ENCODE results near the gene LPAR6. TPM values are rescaled to one million over a fixed set of nuclear protein-coding genes. Genes with fewer than 3 reads are reported as not detected.

The LPAR6 gene
- total and polyA plus RNA-seq, 2 donors (not counting 1 experiment from before 2014, with no cell fraction given) = 0.55 to 1.0 TPM

DNA sequence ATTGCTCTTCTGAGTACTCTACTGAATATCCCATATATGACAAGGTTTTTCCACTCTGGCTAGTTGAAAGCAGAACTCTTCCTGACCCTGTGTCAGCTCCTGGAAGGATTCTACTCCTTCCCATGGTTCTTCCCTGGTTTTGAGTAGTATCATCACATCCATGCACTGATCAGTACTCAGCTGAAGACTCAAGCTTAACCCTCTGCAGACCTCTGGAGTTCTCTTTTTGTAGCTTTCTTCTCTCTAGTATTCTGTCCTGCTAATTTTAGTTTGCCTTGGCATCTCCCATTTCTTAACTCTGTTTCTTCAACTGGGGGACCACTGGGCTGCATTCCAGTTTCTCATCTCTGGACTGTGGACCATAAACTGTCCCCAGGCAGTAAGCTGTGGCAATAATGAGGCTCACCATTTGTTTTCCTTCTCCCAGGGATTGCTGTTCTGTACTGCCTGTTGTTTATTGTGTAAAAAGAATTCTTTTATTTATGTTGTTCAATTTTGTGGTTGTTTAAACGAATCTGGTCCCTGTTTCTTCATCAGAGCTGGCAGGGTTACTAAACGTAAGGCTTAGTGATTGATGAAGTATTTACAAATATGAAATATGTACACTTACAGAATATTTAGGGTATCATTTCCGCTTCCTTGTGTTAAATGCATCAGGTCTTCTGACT is 19.7 kb downstream of the LPAR6 start:
- TF ChIP-seq EZH2 (IDR thresholded peaks at IDR 0.05; ENCODE audit: borderline replicate concordance, insufficient read depth, low read depth, low read length, poor library complexity, severe bottlenecking) = no peak
- TF ChIP-seq CTCF (IDR thresholded peaks at IDR 0.05) = no peak
- Histone ChIP-seq H3K27me3 (replicated peaks in 1 of 4; ENCODE audit: control extremely low read depth in 1 of 4, control insufficient read depth in 3 of 4, insufficient read depth in 4 of 4, low read length in 3 of 4) (no peaks in the 10 kb centered on the region), H2AFZ (ENCODE audit: insufficient read depth, low read depth, low read length, poor library complexity, severe bottlenecking) (no peak overlapping the region), H4K20me1 (ENCODE audit: control insufficient read depth, insufficient read depth, low read length, poor library complexity, severe bottlenecking) (peaks cover 13% of the 10 kb centered on the region), H3K36me3 (replicated peaks in 1 of 2; ENCODE audit: control extremely low read depth in 1 of 2, control insufficient read depth in 1 of 2, extremely low read depth in 1 of 2, insufficient read depth in 2 of 2, low read length in 1 of 2) (peaks cover 10 to 34% of the 10 kb centered on the region in 2 experiments), H3K4me1 (ENCODE audit: control insufficient read depth in 2 of 2, insufficient read depth in 2 of 2, low read length in 2 of 2) (no peaks in the 10 kb centered on the region), H3K4me2 (replicated peaks; ENCODE audit: low read depth, low read length, poor library complexity, severe bottlenecking) (no peak overlapping the region), H3K27ac (ENCODE audit: low read length in 2 of 2) (no peak overlapping the region), H3K9me3 (ENCODE audit: control extremely low read depth in 1 of 3, control insufficient read depth in 2 of 3, insufficient read depth in 1 of 3, low read length in 2 of 3) (peaks cover 3 to 17% (median 4%) of the 10 kb centered on the region in 3 donors), H3K79me2 (ENCODE audit: control insufficient read depth, insufficient read depth, low read length) (peaks cover 3% of the 10 kb centered on the region), H3K4me3 (ENCODE audit: control extremely low read depth in 1 of 5, extremely low read depth in 1 of 5, insufficient read depth in 1 of 5, low read depth in 2 of 5, low read length in 4 of 5) (no peak overlapping the region), H3K9ac (ENCODE audit: low read length) (no peak overlapping the region)
- Mint-ChIP-seq H3K4me1 (no peaks in the 10 kb centered on the region), H3K4me3 (no peak overlapping the region), H3K27ac (no peak overlapping the region), H3K9me3 (ENCODE audit: insufficient read depth) (peaks cover 4% of the 10 kb centered on the region), H3K27me3 (no peaks in the 10 kb centered on the region)
- intact Hi-C loops (cut with micrococcal nuclease) = no loop called here
- ChIA-PET POLR2A (no interaction called here), CTCF (no interaction called here)
- 100% methylated on average over 1 of the region's 3 CpGs for WGBS (ENCODE audit: insufficient coverage)
- ATAC-seq (ENCODE audit: low read depth) = no peak
- DNase-seq = no peak

DNA sequence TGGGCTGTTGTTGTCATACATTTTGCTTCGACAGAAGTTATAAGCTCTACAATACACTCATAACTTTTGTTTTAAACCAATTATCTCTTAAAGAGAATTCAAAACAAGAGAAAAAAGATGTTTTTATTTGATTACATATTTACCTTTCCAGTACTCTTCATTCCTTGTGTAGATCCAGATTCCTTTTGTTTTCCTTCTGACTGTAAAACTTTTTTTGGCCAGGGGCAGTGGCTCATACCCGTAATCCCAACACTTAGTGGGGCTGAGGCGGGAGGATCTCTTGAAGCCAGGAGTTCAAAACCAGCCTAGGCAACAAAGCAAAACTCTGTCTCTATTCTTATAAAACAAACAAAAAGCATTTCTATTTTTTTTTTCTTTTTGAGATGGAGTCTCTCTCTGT is 21.7 kb downstream of the LPAR6 start:
- Histone ChIP-seq H3K79me2 (ENCODE audit: control insufficient read depth, insufficient read depth, low read length) (peaks cover 3% of the 10 kb centered on the region), H3K36me3 (replicated peaks in 1 of 2; ENCODE audit: control extremely low read depth in 1 of 2, control insufficient read depth in 1 of 2, extremely low read depth in 1 of 2, insufficient read depth in 2 of 2, low read length in 1 of 2) (peaks cover 11 to 36% of the 10 kb centered on the region in 2 experiments), H3K4me2 (replicated peaks; ENCODE audit: low read depth, low read length, poor library complexity, severe bottlenecking) (no peak overlapping the region), H3K4me3 (ENCODE audit: control extremely low read depth in 1 of 5, extremely low read depth in 1 of 5, insufficient read depth in 1 of 5, low read depth in 2 of 5, low read length in 4 of 5) (no peak overlapping the region), H3K4me1 (ENCODE audit: control insufficient read depth in 2 of 2, insufficient read depth in 2 of 2, low read length in 2 of 2) (no peaks in the 10 kb centered on the region), H4K20me1 (ENCODE audit: control insufficient read depth, insufficient read depth, low read length, poor library complexity, severe bottlenecking) (peaks cover 13% of the 10 kb centered on the region), H2AFZ (ENCODE audit: insufficient read depth, low read depth, low read length, poor library complexity, severe bottlenecking) (no peak overlapping the region), H3K27me3 (replicated peaks in 1 of 4; ENCODE audit: control extremely low read depth in 1 of 4, control insufficient read depth in 3 of 4, insufficient read depth in 4 of 4, low read length in 3 of 4) (no peaks in the 10 kb centered on the region), H3K9ac (ENCODE audit: low read length) (no peak overlapping the region), H3K27ac (ENCODE audit: low read length in 2 of 2) (no peak overlapping the region), H3K9me3 (ENCODE audit: control extremely low read depth in 1 of 3, control insufficient read depth in 2 of 3, insufficient read depth in 1 of 3, low read length in 2 of 3) (peaks cover 3 to 17% (median 4%) of the 10 kb centered on the region in 3 donors)
- DNase-seq (no peak), ATAC-seq (ENCODE audit: low read depth) (no peak)
- H3K9me3 Mint-ChIP-seq (ENCODE audit: insufficient read depth) = peaks cover 4% of the 10 kb centered on the region
- TF ChIP-seq CTCF (IDR thresholded peaks at IDR 0.05) (no peak), EZH2 (IDR thresholded peaks at IDR 0.05; ENCODE audit: borderline replicate concordance, insufficient read depth, low read depth, low read length, poor library complexity, severe bottlenecking) (no peak)
- no peak overlapping the region for H3K4me3 Mint-ChIP-seq
- H3K27ac Mint-ChIP-seq = no peak overlapping the region
- POLR2A ChIA-PET = no interaction called here
- 100% methylated on average over 1 of the region's 3 CpGs for WGBS (ENCODE audit: insufficient coverage)
- intact Hi-C loops (cut with micrococcal nuclease) = no loop called here
- CTCF ChIA-PET = no interaction called here
- H3K27me3 Mint-ChIP-seq = no peaks in the 10 kb centered on the region
- H3K4me1 Mint-ChIP-seq = no peaks in the 10 kb centered on the region

Measured in B cell (primary cell).